NCI-H345 treated with DMSO at 0.1 percent for 48 hours (cell line): ENCODE measurements around the gene BROX.
"Not testable (repeated sequence)": the region's sequence is repeated elsewhere in the genome, so short reads cannot be mapped to it uniquely, and the experiment has no call there.

Experiments
- DNase-seq: peaks from one replicate; lab custom pipeline; 2025; ENCODE audit not compliant: unreplicated experiment; lab: John Stamatoyannopoulos, UW

Gene BROX, protein sequence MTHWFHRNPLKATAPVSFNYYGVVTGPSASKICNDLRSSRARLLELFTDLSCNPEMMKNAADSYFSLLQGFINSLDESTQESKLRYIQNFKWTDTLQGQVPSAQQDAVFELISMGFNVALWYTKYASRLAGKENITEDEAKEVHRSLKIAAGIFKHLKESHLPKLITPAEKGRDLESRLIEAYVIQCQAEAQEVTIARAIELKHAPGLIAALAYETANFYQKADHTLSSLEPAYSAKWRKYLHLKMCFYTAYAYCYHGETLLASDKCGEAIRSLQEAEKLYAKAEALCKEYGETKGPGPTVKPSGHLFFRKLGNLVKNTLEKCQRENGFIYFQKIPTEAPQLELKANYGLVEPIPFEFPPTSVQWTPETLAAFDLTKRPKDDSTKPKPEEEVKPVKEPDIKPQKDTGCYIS

GRCh38 chr1:222712253-222713090, at the start of gene BROX, which contains the start of gene AIDA:
Gene BROX (plus strand): TSS chr1:222712564. CDS start chr1:222715700, 3,136 bp downstream.
Gene AIDA (minus strand): TSS chr1:222712491. CDS start chr1:222712317, 174 bp downstream.
- DNase-seq, result peak; percentile 89

DNA sequence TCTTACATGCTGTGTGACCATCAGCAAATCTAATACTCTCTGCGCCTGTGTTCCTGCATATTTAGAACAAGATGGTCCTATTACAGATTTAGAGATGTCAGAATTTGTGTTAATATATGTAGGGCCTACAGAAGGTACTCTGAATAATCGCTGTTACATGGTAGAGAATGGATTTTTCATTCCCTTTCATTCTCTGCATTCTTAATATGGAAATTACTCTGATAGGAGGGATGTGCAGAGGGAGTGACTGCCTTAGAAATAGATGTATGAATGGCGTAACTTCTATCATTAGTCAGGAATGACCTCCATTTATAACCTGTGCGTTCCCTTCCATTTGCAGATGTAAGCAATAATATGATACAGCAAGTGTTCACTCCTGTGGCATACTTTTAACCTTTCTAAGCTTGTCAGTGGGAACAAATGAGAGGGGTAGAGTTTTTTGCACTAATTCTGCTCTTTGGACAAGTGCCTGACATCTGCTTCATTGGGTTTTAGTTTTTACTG, 48.9 kb upstream of the BROX start:
- DNase-seq, result no peak

GRCh38 chr1:222665964-222666363, 46.4 kb upstream of the BROX start:
- DNase-seq, result no peak

- DNase-seq, result not testable (repeated sequence)
Measured at GRCh38 chr1:222668184-222668583, 44.2 kb upstream of the BROX start.

DNA sequence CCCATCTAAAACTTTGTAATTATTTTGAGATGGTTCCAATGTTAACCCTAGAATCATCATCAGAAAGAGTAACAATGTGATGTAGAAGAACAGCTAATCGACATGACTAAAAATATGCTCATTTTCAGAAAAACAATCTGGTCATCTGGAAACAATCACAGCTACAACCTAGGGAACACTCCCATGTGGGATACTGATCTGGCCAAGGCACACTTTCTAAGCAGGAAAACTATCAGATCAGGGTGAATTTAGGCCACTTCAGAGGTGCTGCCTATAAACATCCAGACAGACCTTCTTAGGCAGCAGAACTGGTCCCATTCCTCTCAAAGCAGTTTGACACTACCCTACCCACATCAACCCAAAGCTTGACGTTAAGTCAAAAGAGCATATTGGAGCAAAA, 43.3 kb upstream of the BROX start:
- not testable (repeated sequence) for DNase-seq

- no peak for DNase-seq
Measured at GRCh38 chr1:222670110-222670509, 42.3 kb upstream of the BROX start.

DNA sequence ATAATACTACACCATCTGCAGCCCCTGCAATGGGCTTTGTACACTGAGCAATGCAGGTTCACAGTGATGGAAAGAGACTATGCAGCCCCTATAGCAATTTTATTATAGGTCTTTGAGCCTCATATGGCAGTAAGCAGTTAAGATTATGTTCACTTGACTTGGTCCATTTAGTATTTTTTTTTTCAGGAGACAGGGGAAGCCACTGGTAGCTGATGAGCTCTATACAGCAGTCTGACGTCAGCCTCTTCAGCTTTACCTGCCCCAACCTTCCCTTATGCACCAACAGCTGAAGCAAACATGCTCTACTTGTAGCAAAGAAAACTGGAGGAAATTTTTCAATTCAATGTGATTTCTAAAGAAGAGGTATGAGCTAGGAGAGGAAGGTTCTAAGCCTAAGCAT, 32.3 kb upstream of the BROX start:
- no peak for DNase-seq

DNA sequence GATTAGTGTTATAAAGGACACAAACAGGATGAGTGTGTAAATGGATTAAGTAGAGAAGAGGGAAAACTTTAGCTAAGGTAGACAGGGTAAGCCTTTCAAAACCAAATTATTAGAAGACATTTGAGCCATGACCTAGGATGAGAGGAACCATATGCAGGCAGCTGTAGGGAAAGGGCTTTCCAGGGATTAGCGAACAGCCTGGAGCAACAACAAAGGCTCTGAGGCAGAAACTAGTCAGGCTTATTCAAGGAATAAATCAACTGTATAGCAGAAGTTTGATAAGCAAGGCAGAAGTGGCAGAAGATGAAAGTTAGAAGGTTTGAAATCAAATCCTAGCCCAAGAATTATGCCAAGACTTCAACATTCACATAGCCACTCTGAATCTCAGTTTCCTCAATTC, 21.3 kb upstream of the BROX start:
- no peak for DNase-seq

DNA sequence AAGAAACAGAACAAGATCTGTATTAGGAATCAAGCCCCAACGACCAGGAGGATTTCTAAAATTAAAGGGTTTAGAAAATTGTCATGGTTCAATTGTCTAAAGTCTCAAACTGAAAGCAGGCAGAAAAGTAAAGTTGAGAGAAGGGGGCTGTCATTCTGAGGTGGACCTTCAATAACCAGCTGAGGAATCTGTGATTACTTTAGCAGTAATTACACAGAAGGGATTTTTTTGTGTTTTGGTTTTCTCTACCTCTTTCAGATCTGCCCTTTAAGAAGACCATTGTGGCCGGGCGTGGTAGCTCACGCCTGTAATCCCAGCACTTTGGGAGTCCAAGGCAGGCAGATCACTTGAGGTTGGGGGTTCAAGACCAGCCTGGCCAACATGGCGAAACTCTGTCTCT, 17.4 kb upstream of the BROX start:
- DNase-seq, result no peak

GRCh38 chr1:222696741-222697140, 15.6 kb upstream of the BROX start:
- no peak for DNase-seq

- no peak for DNase-seq
Measured at GRCh38 chr1:222697203-222697602, 15.2 kb upstream of the BROX start.

DNA sequence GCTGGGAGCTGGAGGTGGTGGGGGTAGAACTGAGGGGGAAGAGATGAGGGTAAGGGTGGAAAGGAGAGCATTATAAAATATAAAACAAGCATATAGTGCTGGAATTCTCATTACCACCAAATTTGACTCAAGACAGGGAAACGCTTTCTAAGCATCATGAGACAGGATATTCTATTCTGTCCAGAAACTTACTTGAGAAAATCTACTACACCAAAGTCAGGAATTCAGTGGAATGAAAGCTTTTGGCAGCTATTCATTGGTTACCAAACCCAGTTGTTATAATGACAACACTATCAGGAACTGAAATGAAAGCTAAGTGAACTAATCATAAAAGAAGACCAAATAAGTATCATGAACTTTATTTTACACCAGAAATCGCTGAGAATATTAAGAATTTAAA, 14.5 kb upstream of the BROX start:
- no peak for DNase-seq

- DNase-seq, result no peak
Measured at GRCh38 chr1:222702210-222702609, 10.2 kb upstream of the BROX start.

DNA sequence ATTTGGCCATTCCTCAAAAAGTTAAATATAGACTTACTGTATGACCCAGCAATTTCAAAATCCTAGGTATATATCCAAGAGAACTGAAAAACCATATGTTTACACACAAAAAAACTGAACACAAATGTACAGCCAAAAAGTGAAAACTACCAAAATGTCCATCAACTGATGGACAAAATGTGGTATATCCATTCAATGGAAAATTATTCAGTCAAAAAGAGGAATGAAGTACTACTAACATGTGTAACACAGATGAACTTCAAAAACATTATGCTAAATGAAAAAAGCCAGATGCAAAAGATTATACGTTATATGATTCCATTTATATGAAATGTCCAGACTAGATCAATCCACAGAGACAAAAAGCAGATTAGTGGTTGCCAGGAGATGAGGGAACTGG, 8.1 kb upstream of the BROX start:
- DNase-seq, result no peak

GRCh38 chr1:222706815-222707214, 5.5 kb upstream of the BROX start:
- DNase-seq, result no peak

DNA sequence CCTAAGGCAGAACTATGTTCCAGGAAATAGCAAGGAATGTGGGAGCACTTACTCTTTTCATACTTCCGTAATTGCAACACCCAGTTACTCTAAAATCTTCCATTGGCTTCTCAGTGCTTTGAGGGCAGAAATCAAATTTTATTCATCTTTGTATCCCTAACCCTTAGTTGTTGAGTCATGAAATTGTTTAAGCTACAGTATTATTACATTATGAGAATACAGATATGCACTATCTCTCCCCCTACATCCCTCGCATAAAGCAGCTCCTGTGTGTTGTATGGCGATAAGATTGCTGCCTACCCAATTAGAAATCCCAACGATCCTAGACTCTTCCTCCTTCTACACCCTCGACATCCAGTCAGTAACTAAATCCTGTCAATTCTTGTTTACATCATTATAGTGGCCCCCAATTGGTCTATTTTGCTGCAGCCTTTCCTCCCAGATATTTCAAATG, 2.6 kb upstream of the BROX start:
- no peak for DNase-seq

- peak; percentile 13 for DNase-seq
Measured at GRCh38 chr1:222711319-222712252, 778 bp upstream of the BROX start.

DNA sequence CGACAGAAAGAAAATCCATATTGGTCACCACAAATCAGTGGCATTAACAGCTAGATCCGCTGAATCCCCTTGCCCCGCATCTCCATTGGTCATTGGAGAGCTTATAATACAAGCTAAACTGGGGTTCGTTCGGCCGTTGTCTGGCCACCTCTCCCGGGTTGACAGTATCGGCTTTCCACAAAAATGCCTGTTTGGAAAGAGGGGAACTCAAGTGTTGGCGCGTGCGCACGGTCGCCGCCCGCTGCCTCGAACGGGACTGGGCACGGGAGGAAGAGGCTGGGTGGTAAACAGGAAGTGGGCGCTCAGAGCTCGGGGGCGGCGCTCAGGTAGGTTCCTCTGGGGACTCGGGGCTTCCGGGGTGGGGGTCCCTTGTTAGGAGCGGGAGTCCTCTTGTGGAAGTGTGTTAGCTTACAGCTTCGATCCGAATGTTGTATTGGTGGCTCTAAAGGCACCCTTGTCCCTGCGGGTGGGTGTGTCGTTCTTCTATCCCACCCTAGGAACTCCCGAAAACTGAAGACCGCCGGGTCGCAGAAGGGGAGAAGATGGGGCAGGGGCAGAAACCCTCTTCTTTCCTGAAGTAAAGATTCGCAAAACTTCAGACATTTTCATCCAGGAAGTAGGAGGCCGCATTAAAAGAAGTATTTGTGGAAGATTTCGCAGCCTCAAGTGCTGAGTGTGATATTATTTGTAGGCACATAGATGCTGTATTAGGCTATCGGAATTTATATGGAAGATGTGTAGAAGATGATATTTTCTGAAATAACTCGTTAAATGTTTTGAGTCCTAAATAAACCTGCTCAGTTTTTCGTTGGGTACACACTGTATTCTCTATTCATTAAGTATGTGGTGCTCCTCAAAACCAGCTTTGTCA, 962 bp downstream of the BROX start:
- peak; percentile 95 for DNase-seq

DNA sequence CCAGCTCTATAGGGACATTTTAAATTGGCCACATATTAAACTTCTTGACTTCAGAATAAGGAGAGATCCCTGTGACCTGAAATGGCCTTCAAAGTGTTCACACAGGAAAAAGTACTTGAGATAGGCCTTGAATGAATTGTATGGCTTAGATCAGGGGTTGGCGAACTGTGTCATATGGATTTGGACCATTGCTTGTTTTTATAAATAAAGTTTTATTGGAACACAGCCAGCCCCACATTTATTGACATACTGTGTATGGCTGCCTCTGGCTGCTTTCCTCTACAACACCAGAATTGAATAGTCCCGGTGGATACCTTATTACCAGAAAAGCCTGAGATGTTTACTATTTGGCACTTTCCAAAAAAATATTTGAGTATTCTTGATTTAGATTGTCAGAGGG, 4.0 kb downstream of the BROX start:
- no peak for DNase-seq

GRCh38 chr1:222728746-222729145, 16.4 kb downstream of the BROX start:
- no peak for DNase-seq
